Muscle of arm (tissue), 12 donors: ENCODE data around the gene JPT2. TPM values are rescaled to one million over a fixed set of nuclear protein-coding genes. Genes with fewer than 3 reads are reported as not detected.

Experiments used
- polyA plus RNA-seq, 12 donors: library from polyadenylated mRNA; unstranded; fragments of 120-200 nt; gene quantifications; one replicate each; pipeline ENCODE4 v1.2.1, GENCODE V29; 2013; ENCODE audit not compliant: insufficient read length in 12 of 12

JPT2 gene
- polyA plus RNA-seq, 12 donors = 39.0 to 67.5 (median 48.1) TPM; not detected in 1

Other genes with a start within 250 kb of the JPT2 start
- gene PERCC1, start 247.2 kb upstream of the JPT2 start, polyA plus RNA-seq = under 1 TPM in 4 of 12 donors, not detected in 8; 0.20 to 0.33 (median 0.25) TPM
- 1 to 10 TPM in 7 of 12 donors, under 1 TPM in 3, not detected in 2; 0.61 to 3.3 (median 1.8) TPM for gene CCDC154, start 233.7 kb upstream of the JPT2 start, polyA plus RNA-seq
- gene CLCN7, start 203.3 kb upstream of the JPT2 start, polyA plus RNA-seq = 10 to 100 TPM in 11 of 12 donors, not detected in 1; 12.5 to 36.6 (median 24.0) TPM
- gene PTX4, start 189.3 kb upstream of the JPT2 start, polyA plus RNA-seq = 1 to 10 TPM in 1 of 12 donors, under 1 TPM in 9, not detected in 2; 0.32 to 1.1 (median 0.49) TPM
- 10 to 100 TPM in 11 of 12 donors, not detected in 1; 14.7 to 53.4 (median 22.8) TPM for gene TELO2, start 184.9 kb upstream of the JPT2 start, polyA plus RNA-seq
- 10 to 100 TPM in 10 of 12 donors, 1 to 10 TPM in 1, not detected in 1; 8.7 to 15.9 (median 12.8) TPM for gene TMEM204, start 144.6 kb upstream of the JPT2 start, polyA plus RNA-seq
- 10 to 100 TPM in 6 of 12 donors, 1 to 10 TPM in 5, not detected in 1; 7.3 to 23.5 (median 10.8) TPM for gene IFT140, start 66.2 kb upstream of the JPT2 start, polyA plus RNA-seq
- 10 to 100 TPM in 11 of 12 donors, not detected in 1; 12.0 to 37.0 (median 14.9) TPM for gene CRAMP1, start 65.9 kb upstream of the JPT2 start, polyA plus RNA-seq
- 100 to 1,000 TPM in 1 of 12 donors, 10 to 100 TPM in 10, not detected in 1; 27.6 to 108 (median 42.7) TPM for gene MAPK8IP3, start 27.9 kb downstream of the JPT2 start, polyA plus RNA-seq
- gene NME3, start 93.3 kb downstream of the JPT2 start, polyA plus RNA-seq = 10 to 100 TPM in 11 of 12 donors, not detected in 1; 12.3 to 40.2 (median 14.8) TPM
- gene EME2, start 94.5 kb downstream of the JPT2 start, polyA plus RNA-seq = 10 to 100 TPM in 1 of 12 donors, 1 to 10 TPM in 10, not detected in 1; 4.4 to 13.3 (median 6.4) TPM
- 10 to 100 TPM in 11 of 12 donors, not detected in 1; 31.3 to 85.2 (median 41.3) TPM for gene MRPS34, start 94.9 kb downstream of the JPT2 start, polyA plus RNA-seq
- gene SPSB3, start 104.3 kb downstream of the JPT2 start, polyA plus RNA-seq = 10 to 100 TPM in 11 of 12 donors, not detected in 1; 16.2 to 30.8 (median 22.0) TPM
- 10 to 100 TPM in 11 of 12 donors, not detected in 1; 30.4 to 52.7 (median 33.3) TPM for gene NUBP2, start 104.7 kb downstream of the JPT2 start, polyA plus RNA-seq
- under 1 TPM in 10 of 12 donors, not detected in 2; 0.10 to 0.87 (median 0.21) TPM for gene IGFALS, start 115.4 kb downstream of the JPT2 start, polyA plus RNA-seq
- gene HAGH, start 148.5 kb downstream of the JPT2 start, polyA plus RNA-seq = 10 to 100 TPM in 11 of 12 donors, not detected in 1; 27.4 to 49.0 (median 31.7) TPM
- 10 to 100 TPM in 11 of 12 donors, not detected in 1; 13.6 to 24.4 (median 18.0) TPM for gene FAHD1, start 148.9 kb downstream of the JPT2 start, polyA plus RNA-seq
- 1 to 10 TPM in 2 of 12 donors, under 1 TPM in 8, not detected in 2; 0.08 to 3.0 (median 0.69) TPM for gene MEIOB, start 193.9 kb downstream of the JPT2 start, polyA plus RNA-seq
- gene HS3ST6, start 240.1 kb downstream of the JPT2 start, polyA plus RNA-seq = 10 to 100 TPM in 1 of 12 donors, 1 to 10 TPM in 1, under 1 TPM in 2, not detected in 8; 0.15 to 14.3 (median 2.1) TPM